ENCODE measurements around the gene CHRNA1.

GRCh38 chr2:174775571-174775980, 11.3 kb upstream of the CHRNA1 start:
- no peak for TF ChIP-seq POLR2A (IDR thresholded peaks at IDR 0.05)
- TF ChIP-seq CTCF (IDR thresholded peaks at IDR 0.05): no peak

Data from esophagus squamous epithelium (tissue), 4 donors.